Heart right ventricle (tissue), 16 donors: Measurements from ENCODE around the gene PCDHA5. TPM values are rescaled to one million over a fixed set of nuclear protein-coding genes. Genes with fewer than 3 reads are reported as not detected.
"Not testable (repeated sequence)": the region's sequence is repeated elsewhere in the genome, so short reads cannot be mapped to it uniquely, and the experiment has no call there.

Experiments used
- ATAC-seq, 8 donors: fragments of 200-7000 bp; cut with Tn5 transposase; one replicate each; pipeline ENCODE4 v1.9.1; 2020; ENCODE audit warnings: mild to moderate bottlenecking in 8 of 8, moderate library complexity in 8 of 8, moderate number of reproducible peaks in 1 of 8
- DNase-seq, 2 donors: peaks; one replicate each; pipeline ENCODE4 v3.0.0-alpha.2; 2020
- H3K27ac ChIP-seq, 10 donors: fragments of 200-600 bp; sonication (generic) in 2 of 10; one replicate each; pipeline versions ENCODE4 v1.5.0 to v1.8.0; 2020 to 2022; ENCODE audit warnings: mild to moderate bottlenecking in 3 of 10
- H3K27me3 ChIP-seq, 7 donors: fragments of 200-600 bp; one replicate each; pipeline ENCODE4 v1.8.0; 2021 to 2022; ENCODE audit warnings: mild to moderate bottlenecking in 2 of 7
- H3K36me3 ChIP-seq, 9 donors: fragments of 200-600 bp; sonication (generic) in 1 of 9; one replicate each; pipeline versions ENCODE4 v1.5.0 to v1.8.0; 2020 to 2022; ENCODE audit warnings: mild to moderate bottlenecking in 2 of 9
- H3K4me1 ChIP-seq, 9 donors: fragments of 200-600 bp; sonication (generic) in 1 of 9; one replicate each; pipeline versions ENCODE4 v1.5.0 to v1.8.0; 2020 to 2022; ENCODE audit warnings: mild to moderate bottlenecking in 4 of 9
- H3K4me3 ChIP-seq, 10 donors: fragments of 200-600 bp; sonication (generic) in 2 of 10; one replicate each; pipeline versions ENCODE4 v1.5.0 to v1.8.0; 2020 to 2022; ENCODE audit warnings: mild to moderate bottlenecking in 7 of 10, moderate library complexity in 2 of 10
- H3K9me3 ChIP-seq, 11 donors: fragments of 200-600 bp in 10 of 11; sonication (generic) in 2 of 11; one replicate each; pipeline versions ENCODE4 v1.5.0 to v1.8.0; 2013 to 2022; ENCODE audit warnings: mild to moderate bottlenecking in 2 of 11, control low read depth in 1 of 11, moderate library complexity in 1 of 11
- WGBS, 2 donors: extraction: QIAGEN DNeasy Blood & Tissue Kit; methylation state at CpG; one replicate each; pipeline ENCODE4 v1.1.7; 2013; ENCODE audit warnings: inconsistent platforms in 1 of 2; 5-methylcytosine and 5-hydroxymethylcytosine counted together
- intact Hi-C, 10 donors: fragments of 100-400 bp; cut with DNase I; formaldehyde crosslinking; loops; one replicate each; pipeline versions ENCODE4 v1.11.1 to v1.14.2; 2022
- polyA plus RNA-seq, 2 donors: library from polyadenylated mRNA; stranded (reverse); fragments of 200-250 nt; gene quantifications; one replicate each; pipeline ENCODE4 v1.2.3, GENCODE V29; 2013
- total RNA-seq, 10 donors: library from RNA; stranded (reverse); fragmentation: NEBNext Ultra II Directional in 3 of 10; extraction: Animal tissue kit (Norgen Biotek cat#: 25700) in 3 of 10; gene quantifications; one replicate each; pipeline versions ENCODE4 v1.2.1 to v1.2.4, GENCODE V29; 2021 to 2023
- TF ChIP-seq, protein P1 (sequence below), 9 donors: fragments of 200-600 bp; sonication (generic) in 2 of 9; IDR thresholded peaks; one replicate each; pipeline versions ENCODE4 v1.5.0 to v1.8.0; 2021 to 2022; ENCODE audit warnings: antibody characterized with exemption in 9 of 9, mild to moderate bottlenecking in 5 of 9, moderate library complexity in 1 of 9
- donor health status: Arrhythmogenic right ventricular cardiomyopathy.
- donor health status: ischemic (EF 13 %, LVEDD 7.1; RV severe dilation, severe dysfunction).
- donor health status: healthy with polysubstance abuse.
- donor health status: DM: no; HTN: yes; CAD: no.
- donor health status: DM: no; HTN: no; CAD: no.
- donor health status: ischemic (EF 25% LVEDD 6.9; RV normal size, moderate dysfunction).
- donor health status: ischemic (EF 25% LVEDD 5.7; RV mildly dilated, moderate dysfunction).
- donor health status: healthy.
- donor health status: DM: yes; HTN: yes; CAD: no.
- donor health status: Ischemic cardiomyopathy.
- donor health status: ischemic (EF 35%, LVEDD 5.7; RV mildly dilated, moderate dysfunction).
- donor health status: nonischemic (EF 11% LVEDD 7.7; RV severe dilation, severe dysfunction).
- donor health status: DM: yes; HTN: yes; CAD: no.
- donor health status: PGD.
- donor health status: ischemic (EF 29% LVEDD 5.4; RV normal size, mild dysfunction).
- donor health status: nonischemic (EF 23%, LVEDD 6.1; RV moderate dilation, normal function).

PCDHA5 gene
- total and polyA plus RNA-seq, 12 donors = 0.07 to 0.11 (median 0.08) TPM; not detected in 8

DNA sequence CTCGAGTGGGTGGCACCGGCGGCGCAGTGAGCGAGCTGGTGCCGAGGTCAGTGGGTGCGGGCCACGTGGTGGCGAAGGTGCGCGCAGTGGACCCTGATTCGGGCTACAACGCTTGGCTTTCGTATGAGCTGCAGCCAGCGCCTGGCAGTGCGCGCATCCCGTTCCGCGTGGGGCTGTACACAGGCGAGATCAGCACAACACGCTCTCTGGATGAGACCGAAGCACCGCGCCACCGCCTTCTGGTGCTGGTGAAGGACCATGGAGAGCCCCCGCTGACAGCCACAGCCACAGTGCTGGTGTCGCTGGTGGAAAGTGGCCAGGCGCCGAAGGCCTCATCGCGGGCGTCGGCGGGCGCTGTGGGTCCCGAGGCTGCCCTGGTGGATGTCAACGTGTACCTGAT, 2.1 kb downstream of the PCDHA5 start:
- H3K27ac ChIP-seq = no peak overlapping the region
- intact Hi-C loops = no loop called here
- peaks cover 0 to 72% (median 6%) of the 10 kb centered on the region in 11 donors for H3K9me3 ChIP-seq
- H3K27me3 ChIP-seq = peaks cover 0 to 92% (median 49%) of the 10 kb centered on the region in 7 donors
- TF ChIP-seq, protein P1, sequence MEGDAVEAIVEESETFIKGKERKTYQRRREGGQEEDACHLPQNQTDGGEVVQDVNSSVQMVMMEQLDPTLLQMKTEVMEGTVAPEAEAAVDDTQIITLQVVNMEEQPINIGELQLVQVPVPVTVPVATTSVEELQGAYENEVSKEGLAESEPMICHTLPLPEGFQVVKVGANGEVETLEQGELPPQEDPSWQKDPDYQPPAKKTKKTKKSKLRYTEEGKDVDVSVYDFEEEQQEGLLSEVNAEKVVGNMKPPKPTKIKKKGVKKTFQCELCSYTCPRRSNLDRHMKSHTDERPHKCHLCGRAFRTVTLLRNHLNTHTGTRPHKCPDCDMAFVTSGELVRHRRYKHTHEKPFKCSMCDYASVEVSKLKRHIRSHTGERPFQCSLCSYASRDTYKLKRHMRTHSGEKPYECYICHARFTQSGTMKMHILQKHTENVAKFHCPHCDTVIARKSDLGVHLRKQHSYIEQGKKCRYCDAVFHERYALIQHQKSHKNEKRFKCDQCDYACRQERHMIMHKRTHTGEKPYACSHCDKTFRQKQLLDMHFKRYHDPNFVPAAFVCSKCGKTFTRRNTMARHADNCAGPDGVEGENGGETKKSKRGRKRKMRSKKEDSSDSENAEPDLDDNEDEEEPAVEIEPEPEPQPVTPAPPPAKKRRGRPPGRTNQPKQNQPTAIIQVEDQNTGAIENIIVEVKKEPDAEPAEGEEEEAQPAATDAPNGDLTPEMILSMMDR (IDR thresholded peaks at IDR 0.05) = no peak
- no peak for DNase-seq
- no peaks in the 10 kb centered on the region for H3K4me1 ChIP-seq
- 45 to 59% methylated on average over 35 to 38 of the region's 38 CpGs for WGBS, 2 donors
- no peak for ATAC-seq
- H3K36me3 ChIP-seq = no peaks in the 10 kb centered on the region
- H3K4me3 ChIP-seq = no peak overlapping the region

DNA sequence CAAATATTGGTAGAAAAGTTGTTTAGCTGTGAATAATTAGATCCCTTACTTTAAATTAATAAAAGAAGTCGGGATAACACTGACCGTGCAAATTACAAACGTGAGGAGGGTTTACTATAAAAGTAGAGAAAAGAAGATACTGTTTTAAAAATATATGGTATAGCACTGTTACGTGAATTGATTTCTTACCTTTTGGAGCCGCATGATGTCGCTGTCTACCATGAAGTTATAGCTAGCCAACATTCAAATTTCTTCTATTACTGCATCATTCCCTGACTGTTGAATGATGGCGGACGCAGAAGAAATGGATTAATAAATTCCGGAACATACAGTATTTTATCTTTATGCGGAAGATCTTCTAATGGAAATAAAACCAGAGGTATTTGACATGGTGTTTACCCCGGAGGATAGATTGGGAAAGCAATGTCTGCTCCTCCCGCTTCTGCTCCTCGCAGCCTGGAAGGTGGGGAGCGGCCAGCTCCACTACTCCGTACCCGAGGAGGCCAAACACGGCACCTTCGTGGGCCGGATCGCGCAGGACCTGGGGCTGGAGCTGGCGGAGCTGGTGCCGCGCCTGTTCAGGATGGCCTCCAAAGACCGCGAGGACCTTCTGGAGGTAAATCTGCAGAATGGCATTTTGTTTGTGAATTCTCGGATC, 6.4 kb downstream of the PCDHA5 start, which contains the start of gene PCDHA6:
Gene PCDHA6, plus strand, starts transcription at position 257 of the 658 bp plus-strand sequence. Its CDS starts 132 bp downstream, at position 389.
- Histone ChIP-seq H3K4me3 (peak within 1 kb of the TSS in 2 of 10 donors; percentile 12 to 23), H3K36me3 (no peaks in the 10 kb centered on the region), H3K4me1 (no peaks in the 10 kb centered on the region), H3K27ac (no peak within 1 kb of the TSS), H3K27me3 (peaks cover 0 to 97% (median 56%) of the 10 kb centered on the region in 7 donors), H3K9me3 (peaks cover 0 to 80% (median 19%) of the 10 kb centered on the region in 11 donors)
- TF ChIP-seq, protein P1 (IDR thresholded peaks at IDR 0.05) = peak in 3 of 9 donors; percentile 15 to 29 (median 16)
- no peak for DNase-seq
- intact Hi-C loops = no loop called here
- ATAC-seq = no peak
- whole genome bisulfite sequencing, 2 donors = 13 to 15% methylated on average over 27 of the region's 27 CpGs

DNA sequence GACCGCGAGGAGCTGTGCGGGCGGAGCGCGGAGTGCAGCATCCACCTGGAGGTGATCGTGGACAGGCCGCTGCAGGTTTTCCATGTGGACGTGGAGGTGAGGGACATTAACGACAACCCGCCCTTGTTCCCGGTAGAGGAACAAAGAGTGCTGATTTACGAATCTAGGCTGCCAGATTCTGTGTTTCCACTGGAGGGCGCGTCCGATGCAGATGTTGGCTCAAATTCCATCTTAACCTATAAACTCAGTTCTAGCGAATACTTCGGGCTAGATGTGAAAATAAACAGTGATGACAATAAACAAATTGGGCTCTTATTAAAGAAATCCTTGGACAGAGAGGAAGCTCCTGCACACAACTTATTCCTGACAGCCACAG, 6.9 kb downstream of the PCDHA5 start:
- no peak for DNase-seq
- H3K4me1 ChIP-seq = no peaks in the 10 kb centered on the region
- TF ChIP-seq, protein P1 (IDR thresholded peaks at IDR 0.05) = no peak
- H3K36me3 ChIP-seq = no peaks in the 10 kb centered on the region
- H3K27ac ChIP-seq = no peak overlapping the region
- H3K4me3 ChIP-seq = peak overlapping the region in 2 of 10 donors; percentile 12 to 23
- H3K9me3 ChIP-seq = peaks cover 0 to 75% (median 18%) of the 10 kb centered on the region in 11 donors
- WGBS, 2 donors = 15 to 16% methylated on average over 18 of the region's 18 CpGs
- H3K27me3 ChIP-seq = peaks cover 0 to 98% (median 57%) of the 10 kb centered on the region in 7 donors
- intact Hi-C loops = no loop called here
- ATAC-seq = no peak

- H3K27ac ChIP-seq, H3K4me3 ChIP-seq, DNase-seq, H3K36me3 ChIP-seq, H3K4me1 ChIP-seq, ATAC-seq: not testable (repeated sequence)
- peaks cover 0 to 97% (median 59%) of the 10 kb centered on the region in 7 donors for H3K27me3 ChIP-seq
- intact Hi-C loops = loop anchor here in 2 of 10 donors (5.0 to 10.0 kb wide), 2 partner anchors 212 to 215 kb away; no protein-coding TSS in a partner anchor
- WGBS, 2 donors = 30 to 39% methylated on average over 106 of the region's 106 CpGs
- H3K9me3 ChIP-seq = peaks cover 0 to 71% (median 18%) of the 10 kb centered on the region in 11 donors
Measured at GRCh38 chr5:140829511-140830501, 8.4 kb downstream of the PCDHA5 start.
